Mesothelial cell of epicardium (in vitro differentiated cells): Measurements from ENCODE around the gene HOXD11. TPM values are rescaled to one million over a fixed set of nuclear protein-coding genes. Genes with fewer than 3 reads are reported as not detected.
A peak's percentile ranks its signal among the peaks of the same experiment; 100 is the strongest.

Experiments
- DNase-seq, 2 experiments: peaks; one replicate each; pipeline ENCODE4 v3.0.0; 2021; ENCODE audit warnings: low spot score in 2 of 2; ENCODE audit not compliant: unreplicated experiment in 2 of 2
- H3K27ac Mint-ChIP-seq: 2 replicates; pipeline ENCODE4 v1.8.0; 2021; ENCODE audit warnings: mixed read lengths
- H3K27me3 Mint-ChIP-seq: 2 replicates; pipeline ENCODE4 v1.8.0; 2021; ENCODE audit warnings: low read depth, mixed read lengths
- H3K36me3 Mint-ChIP-seq: 2 replicates; pipeline ENCODE4 v1.8.0; 2021; ENCODE audit warnings: mixed read lengths
- H3K4me1 Mint-ChIP-seq: 2 replicates; pipeline ENCODE4 v1.8.0; 2021; ENCODE audit warnings: mixed read lengths
- H3K4me3 Mint-ChIP-seq: 2 replicates; pipeline ENCODE4 v1.8.0; 2021; ENCODE audit warnings: mild to moderate bottlenecking, moderate library complexity, mixed read lengths
- H3K9me3 Mint-ChIP-seq: 2 replicates; pipeline ENCODE4 v1.8.0; 2021; ENCODE audit warnings: mixed read lengths
- CTCF ChIP-seq: fragments of 200-600 bp; sonication (generic); IDR thresholded peaks from one replicate; pipeline ENCODE4 v1.5.0; 2021; ENCODE audit warnings: antibody characterized with exemption; ENCODE audit not compliant: unreplicated experiment
- total RNA-seq: library from RNA; stranded (reverse); gene quantifications from 3 replicates; pipeline ENCODE4 v1.2.1, GENCODE V29; 2021

The HOXD11 gene
- total RNA-seq, 1 donor from 2014 or later = 3.0 TPM

DNA sequence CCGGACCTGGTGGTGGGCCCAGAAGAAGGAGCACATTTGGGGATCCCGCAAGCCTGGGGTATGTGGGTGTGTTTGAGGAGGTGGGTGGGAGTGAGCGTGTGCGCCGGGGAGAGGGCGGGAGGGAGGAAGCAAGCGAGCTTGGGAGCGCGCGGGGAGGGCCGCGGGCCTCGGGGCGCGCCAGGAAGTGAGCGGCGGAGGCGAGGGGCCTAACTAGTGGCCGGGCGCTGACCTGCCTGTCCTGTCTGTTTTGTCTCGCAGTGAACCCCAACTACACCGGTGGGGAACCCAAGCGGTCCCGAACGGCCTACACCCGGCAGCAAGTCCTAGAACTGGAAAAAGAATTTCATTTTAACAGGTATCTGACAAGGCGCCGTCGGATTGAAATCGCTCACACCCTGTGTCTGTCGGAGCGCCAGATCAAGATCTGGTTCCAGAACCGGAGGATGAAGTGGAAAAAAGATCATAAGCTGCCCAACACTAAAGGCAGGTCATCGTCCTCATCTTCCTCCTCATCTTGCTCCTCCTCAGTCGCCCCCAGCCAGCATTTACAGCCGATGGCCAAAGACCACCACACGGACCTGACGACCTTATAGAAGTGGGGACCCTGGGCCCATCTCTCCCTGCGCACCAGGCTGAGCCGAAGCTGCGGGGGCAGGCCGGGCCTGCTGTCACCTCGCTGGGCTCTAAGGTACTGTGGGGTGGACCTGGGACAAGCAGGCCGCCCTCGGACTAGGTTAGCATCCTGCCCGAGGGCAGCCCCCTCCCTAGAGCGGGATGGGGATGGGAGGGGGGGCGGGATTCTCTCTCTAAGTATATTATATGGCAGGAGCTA is 45.5 kb downstream of the HOXD11 start:
- Mint-ChIP-seq H3K4me1 (peaks cover 9% of the 10 kb centered on the region), H3K4me3 (peak overlapping the region; percentile 31), H3K27me3 (peaks cover 97% of the 10 kb centered on the region), H3K9me3 (no peaks in the 10 kb centered on the region), H3K36me3 (peaks cover 2% of the 10 kb centered on the region), H3K27ac (no peak overlapping the region)
- no peak for DNase-seq
- no peak for TF ChIP-seq CTCF

DNA sequence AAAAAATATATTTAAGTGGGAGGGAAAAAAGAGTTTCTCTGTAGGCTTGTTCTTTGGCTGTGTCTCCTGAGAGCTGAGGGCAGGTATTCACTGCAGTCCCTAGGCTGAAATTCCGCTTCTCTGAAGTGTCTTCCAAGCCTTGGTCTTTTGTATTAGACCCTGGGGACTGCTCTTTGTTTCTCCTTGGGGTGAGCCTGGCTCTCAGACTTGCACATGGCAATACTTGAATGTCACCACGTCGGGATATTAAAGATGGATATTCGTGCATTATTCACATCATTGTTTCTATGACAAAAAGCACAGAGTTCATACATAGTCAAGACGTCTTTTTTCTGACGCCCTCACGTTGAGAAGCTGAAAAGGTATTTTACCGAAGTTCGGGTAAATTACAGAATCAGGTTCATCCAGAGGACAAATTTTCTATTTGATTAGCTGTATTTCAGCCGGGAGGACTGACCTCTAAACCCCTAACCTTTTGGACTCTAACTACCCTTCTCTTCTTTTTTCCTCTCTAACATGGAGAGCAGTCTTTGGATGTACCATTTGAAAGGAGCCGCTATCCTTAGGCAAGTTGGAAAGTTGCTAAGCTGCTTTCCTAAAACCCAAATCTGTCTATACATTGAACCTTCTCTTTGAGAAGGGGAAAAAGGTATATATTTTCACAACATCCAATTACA is 47.6 kb downstream of the HOXD11 start:
- peaks cover 96% of the 10 kb centered on the region for H3K27me3 Mint-ChIP-seq
- H3K36me3 Mint-ChIP-seq = no peaks in the 10 kb centered on the region
- no peaks in the 10 kb centered on the region for H3K9me3 Mint-ChIP-seq
- DNase-seq = no peak
- H3K4me3 Mint-ChIP-seq = no peak overlapping the region
- no peak for TF ChIP-seq CTCF
- no peak overlapping the region for H3K27ac Mint-ChIP-seq
- peaks cover 12% of the 10 kb centered on the region for H3K4me1 Mint-ChIP-seq

GRCh38 chr2:176155356-176156044 is 48.4 kb downstream of the HOXD11 start:
- H3K9me3 Mint-ChIP-seq = no peaks in the 10 kb centered on the region

GRCh38 chr2:176156301-176156806 is 49.3 kb downstream of the HOXD11 start:
- TF ChIP-seq CTCF = no peak
- no peak for DNase-seq
- Mint-ChIP-seq H3K4me3 (no peak overlapping the region), H3K36me3 (no peaks in the 10 kb centered on the region), H3K27me3 (peaks cover 96% of the 10 kb centered on the region), H3K4me1 (peaks cover 15% of the 10 kb centered on the region), H3K27ac (no peak overlapping the region), H3K9me3 (no peaks in the 10 kb centered on the region)

More at GRCh38 chr2:176155356-176156044, 48.4 kb downstream of the HOXD11 start:
- Mint-ChIP-seq H3K36me3 (no peaks in the 10 kb centered on the region), H3K4me3 (no peak overlapping the region), H3K4me1 (peaks cover 14% of the 10 kb centered on the region), H3K27ac (no peak overlapping the region), H3K27me3 (peaks cover 96% of the 10 kb centered on the region)
- no peak for DNase-seq
- TF ChIP-seq CTCF = no peak

GRCh38 chr2:176156807-176157498 is 49.9 kb downstream of the HOXD11 start, which contains the start of gene HOXD3:
Gene HOXD3, plus strand, starts transcription at chr2:176157307. Its CDS starts 11,808 bp downstream, at chr2:176169115.
- no peak for DNase-seq
- peak within 1 kb of the TSS; percentile 22 for H3K4me3 Mint-ChIP-seq
- H3K27me3 Mint-ChIP-seq = peaks cover 97% of the 10 kb centered on the region

More at GRCh38 chr2:176156807-176157498, 49.9 kb downstream of the HOXD11 start, which contains the start of gene HOXD3:
- Mint-ChIP-seq H3K36me3 (no peaks in the 10 kb centered on the region), H3K27ac (no peak within 1 kb of the TSS), H3K9me3 (no peaks in the 10 kb centered on the region), H3K4me1 (peaks cover 13% of the 10 kb centered on the region)
- TF ChIP-seq CTCF = no peak
